GM12801 (cell line): ENCODE measurements around the gene TRNT1.

Source experiments
- CTCF ChIP-seq: IDR thresholded peaks from one replicate; pipeline ENCODE4 v1.5.1; 2011; ENCODE audit warnings: control low read depth; ENCODE audit not compliant: insufficient read length; ENCODE audit errors: extremely low read depth

TRNT1 gene

GRCh38 chr3:3117651-3118050 lies 9.1 kb upstream of the TRNT1 start:
- no peak for TF ChIP-seq CTCF

GRCh38 chr3:3119393-3119851 lies 7.3 kb upstream of the TRNT1 start:
- TF ChIP-seq CTCF: no peak

GRCh38 chr3:3125977-3126376 lies 763 bp upstream of the TRNT1 start:
- no peak for TF ChIP-seq CTCF

GRCh38 chr3:3127432-3128010 lies 781 bp downstream of the TRNT1 start:
- no peak for TF ChIP-seq CTCF

- no peak for TF ChIP-seq CTCF
Observed at GRCh38 chr3:3129579-3129978, 2.8 kb downstream of the TRNT1 start.

GRCh38 chr3:3133500-3133899 lies 6.8 kb downstream of the TRNT1 start:
- no peak for TF ChIP-seq CTCF

GRCh38 chr3:3134750-3135448 lies 8.2 kb downstream of the TRNT1 start:
- TF ChIP-seq CTCF: no peak
